ENCODE results near the gene CAMK4.

CAMK4 gene

DNA sequence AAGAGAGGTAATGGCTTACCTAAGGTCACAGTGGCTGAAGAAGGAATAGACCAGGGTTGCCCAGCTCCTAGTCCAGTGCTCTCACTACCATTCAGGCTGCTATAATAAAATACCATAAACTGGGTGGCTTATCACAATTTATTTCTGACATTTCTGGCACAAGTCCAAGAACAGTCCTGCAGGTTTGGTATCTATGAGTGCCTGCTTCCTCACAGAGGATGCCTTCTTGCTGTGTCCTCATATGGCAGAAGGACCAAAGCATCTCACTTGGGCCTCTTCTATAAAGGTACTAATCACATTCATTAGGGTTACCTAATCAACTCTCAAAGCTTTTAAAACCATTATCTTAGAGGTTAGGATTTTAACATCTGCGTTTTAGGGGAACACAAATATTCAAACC lies 271.0 kb downstream of the CAMK4 start:
- TF ChIP-seq, protein P1, sequence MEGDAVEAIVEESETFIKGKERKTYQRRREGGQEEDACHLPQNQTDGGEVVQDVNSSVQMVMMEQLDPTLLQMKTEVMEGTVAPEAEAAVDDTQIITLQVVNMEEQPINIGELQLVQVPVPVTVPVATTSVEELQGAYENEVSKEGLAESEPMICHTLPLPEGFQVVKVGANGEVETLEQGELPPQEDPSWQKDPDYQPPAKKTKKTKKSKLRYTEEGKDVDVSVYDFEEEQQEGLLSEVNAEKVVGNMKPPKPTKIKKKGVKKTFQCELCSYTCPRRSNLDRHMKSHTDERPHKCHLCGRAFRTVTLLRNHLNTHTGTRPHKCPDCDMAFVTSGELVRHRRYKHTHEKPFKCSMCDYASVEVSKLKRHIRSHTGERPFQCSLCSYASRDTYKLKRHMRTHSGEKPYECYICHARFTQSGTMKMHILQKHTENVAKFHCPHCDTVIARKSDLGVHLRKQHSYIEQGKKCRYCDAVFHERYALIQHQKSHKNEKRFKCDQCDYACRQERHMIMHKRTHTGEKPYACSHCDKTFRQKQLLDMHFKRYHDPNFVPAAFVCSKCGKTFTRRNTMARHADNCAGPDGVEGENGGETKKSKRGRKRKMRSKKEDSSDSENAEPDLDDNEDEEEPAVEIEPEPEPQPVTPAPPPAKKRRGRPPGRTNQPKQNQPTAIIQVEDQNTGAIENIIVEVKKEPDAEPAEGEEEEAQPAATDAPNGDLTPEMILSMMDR (IDR thresholded peaks at IDR 0.05; ENCODE audit: control insufficient read depth, extremely low read depth, insufficient read depth) = no peak
- DNase-seq (ENCODE audit: low read depth) = no peak
- no peak overlapping the region for H3K4me3 ChIP-seq (ENCODE audit: low read depth, low read length)

DNA sequence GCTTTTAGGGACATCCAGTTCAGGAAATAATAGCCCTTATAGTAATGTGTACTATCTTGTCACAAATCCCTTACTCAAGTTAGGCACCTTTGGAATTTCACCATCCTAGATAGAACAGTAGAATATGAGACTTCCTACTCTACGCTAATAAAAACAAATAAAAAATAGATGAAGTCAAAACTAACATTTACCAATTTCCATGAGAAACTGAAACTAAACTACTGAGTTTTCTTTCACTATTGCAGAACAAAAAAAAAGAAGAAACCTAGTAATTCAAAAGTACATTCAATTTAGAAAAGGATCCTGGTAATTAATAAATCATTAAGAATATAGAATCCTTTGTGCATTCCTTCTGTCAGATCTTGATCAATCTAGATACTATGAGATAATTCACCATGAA lies 274.2 kb downstream of the CAMK4 start:
- no peak for DNase-seq (ENCODE audit: low read depth)
- H3K4me3 ChIP-seq (ENCODE audit: low read depth, low read length) = no peak overlapping the region
- TF ChIP-seq, protein P1 (IDR thresholded peaks at IDR 0.05; ENCODE audit: control insufficient read depth, extremely low read depth, insufficient read depth) = no peak

DNA sequence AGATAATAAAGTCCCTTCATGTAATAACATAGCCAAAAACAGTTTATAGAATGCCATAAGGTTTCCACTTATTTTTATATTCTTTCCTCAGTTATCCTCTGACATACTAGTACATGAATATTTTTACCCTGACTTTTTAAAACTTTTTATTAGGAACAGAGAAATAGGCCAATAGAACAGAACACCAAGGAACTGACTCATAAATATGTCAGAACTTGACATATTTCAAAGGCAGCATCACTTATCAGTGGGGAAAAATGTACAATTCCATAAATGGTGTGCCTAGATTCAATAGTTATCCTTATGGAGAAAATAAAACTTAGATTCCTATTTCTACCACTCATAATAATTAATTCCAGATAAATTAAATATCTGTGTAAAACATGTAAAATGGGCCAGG lies 278.8 kb downstream of the CAMK4 start:
- H3K4me3 ChIP-seq (ENCODE audit: low read depth, low read length) = no peak overlapping the region
- no peak for DNase-seq (ENCODE audit: low read depth)
- TF ChIP-seq, protein P1 (IDR thresholded peaks at IDR 0.05; ENCODE audit: control insufficient read depth, extremely low read depth, insufficient read depth) = no peak

- TF ChIP-seq, protein P1 (IDR thresholded peaks at IDR 0.05; ENCODE audit: control insufficient read depth, extremely low read depth, insufficient read depth) = no peak
- H3K4me3 ChIP-seq (ENCODE audit: low read depth, low read length) = no peak overlapping the region
- no peak for DNase-seq (ENCODE audit: low read depth)
Measured at GRCh38 chr5:111505096-111505495, 280.9 kb downstream of the CAMK4 start.

DNA sequence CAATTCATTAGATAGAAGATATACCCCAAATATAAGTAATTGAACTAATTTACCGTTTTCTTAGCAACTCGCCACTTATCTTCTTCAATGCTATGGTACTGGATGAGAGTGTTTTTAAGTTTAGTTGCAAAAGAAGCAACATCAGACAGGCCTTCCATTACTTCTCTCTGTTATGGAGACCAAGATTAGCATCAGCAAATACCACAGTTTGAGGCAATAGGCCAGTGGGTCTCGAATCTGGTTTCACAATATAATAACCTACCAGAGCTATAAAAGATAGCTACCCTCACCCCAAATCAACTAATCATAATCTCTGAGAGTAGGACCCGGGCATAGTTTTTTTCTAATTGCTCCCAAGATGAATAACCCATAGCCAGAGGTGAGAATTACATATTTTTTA lies 283.1 kb downstream of the CAMK4 start:
- no peak for DNase-seq (ENCODE audit: low read depth)
- no peak overlapping the region for H3K4me3 ChIP-seq (ENCODE audit: low read depth, low read length)
- TF ChIP-seq, protein P1 (IDR thresholded peaks at IDR 0.05; ENCODE audit: control insufficient read depth, extremely low read depth, insufficient read depth) = no peak

DNA sequence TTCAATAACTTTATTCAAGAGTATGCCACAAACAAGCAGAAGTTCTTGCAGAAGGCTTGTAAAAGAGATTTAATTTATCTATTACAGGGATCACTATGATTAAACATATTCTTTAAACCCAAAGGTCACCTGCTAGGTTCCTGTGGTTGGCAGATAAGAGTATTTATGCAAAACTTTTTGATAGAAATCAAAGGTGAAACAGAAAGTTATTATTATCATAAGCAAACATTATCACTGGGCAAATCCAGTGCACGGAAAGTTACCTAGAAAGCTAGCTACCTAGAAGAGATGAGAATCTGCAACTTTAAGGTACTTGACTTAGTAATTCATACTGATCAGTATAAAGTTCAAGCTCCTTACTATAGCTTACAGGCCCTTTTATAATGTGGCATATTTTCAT lies 284.9 kb downstream of the CAMK4 start:
- H3K4me3 ChIP-seq (ENCODE audit: low read depth, low read length) = no peak overlapping the region
- DNase-seq (ENCODE audit: low read depth) = no peak
- TF ChIP-seq, protein P1 (IDR thresholded peaks at IDR 0.05; ENCODE audit: control insufficient read depth, extremely low read depth, insufficient read depth) = no peak

DNA sequence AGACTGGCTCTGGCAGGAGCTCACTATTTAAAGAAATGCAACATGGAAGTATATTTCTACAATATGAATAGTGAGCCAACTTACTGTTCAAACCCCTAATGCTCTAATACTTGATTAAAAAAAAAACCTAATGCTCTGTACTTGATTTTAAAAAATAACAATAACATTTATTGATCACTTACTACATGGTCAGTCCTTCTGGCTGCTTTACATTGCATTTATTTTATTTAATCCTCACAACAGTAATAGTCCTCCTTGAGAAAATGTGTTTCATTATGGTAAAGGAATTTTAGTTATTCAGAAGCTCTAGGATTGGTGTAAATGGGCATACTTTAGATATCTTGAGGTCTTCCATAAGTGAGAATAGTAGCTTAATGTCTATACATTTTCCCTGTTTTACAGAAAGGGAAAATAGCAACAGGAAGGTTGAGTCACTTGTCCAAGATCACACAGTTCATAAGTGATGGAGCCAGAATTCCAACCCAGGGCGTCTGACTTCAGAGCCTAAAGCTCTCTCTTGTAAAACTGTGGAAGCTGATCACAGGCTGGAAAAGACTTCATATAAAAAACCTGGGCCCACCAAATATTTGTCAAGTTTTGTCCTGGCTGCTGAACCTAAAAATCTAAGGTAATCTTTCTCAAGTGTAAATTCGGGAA lies 287.1 kb downstream of the CAMK4 start:
- DNase-seq (ENCODE audit: low read depth) = no peak
- TF ChIP-seq, protein P1 (IDR thresholded peaks at IDR 0.05; ENCODE audit: control insufficient read depth, extremely low read depth, insufficient read depth) = no peak
- H3K4me3 ChIP-seq (ENCODE audit: low read depth, low read length) = peak overlapping the region; percentile 68

All from LNCaP clone FGC (cell line).